ENCODE results near the gene CFL1. TPM values are rescaled to one million over a fixed set of nuclear protein-coding genes. Genes with fewer than 3 reads are reported as not detected.
A peak's percentile ranks its signal among the peaks of the same experiment; 100 is the strongest.

The CFL1 gene
- total and polyA plus RNA-seq, 2 experiments from 2014 or later: 974 to 2,660 TPM

GRCh38 chr11:65855927-65856363, 2.0 kb downstream of the CFL1 start:
- H3K27me3 ChIP-seq: no peaks in the 10 kb centered on the region
- H3K36me3 ChIP-seq: peaks cover 33% of the 10 kb centered on the region
- TF ChIP-seq CTCF (IDR thresholded peaks at IDR 0.05; ENCODE audit: low read depth, low read length): no peak
- peaks cover 7% of the 10 kb centered on the region for H3K4me1 ChIP-seq (ENCODE audit: low read depth)
- H3K9me3 ChIP-seq (ENCODE audit: low read depth): no peaks in the 10 kb centered on the region
- no peak overlapping the region for H3K27ac ChIP-seq
- DNase-seq (ENCODE audit: low read depth in 1 of 2, low spot score in 1 of 2): no peak
- no peak overlapping the region for H3K4me3 ChIP-seq

DNA sequence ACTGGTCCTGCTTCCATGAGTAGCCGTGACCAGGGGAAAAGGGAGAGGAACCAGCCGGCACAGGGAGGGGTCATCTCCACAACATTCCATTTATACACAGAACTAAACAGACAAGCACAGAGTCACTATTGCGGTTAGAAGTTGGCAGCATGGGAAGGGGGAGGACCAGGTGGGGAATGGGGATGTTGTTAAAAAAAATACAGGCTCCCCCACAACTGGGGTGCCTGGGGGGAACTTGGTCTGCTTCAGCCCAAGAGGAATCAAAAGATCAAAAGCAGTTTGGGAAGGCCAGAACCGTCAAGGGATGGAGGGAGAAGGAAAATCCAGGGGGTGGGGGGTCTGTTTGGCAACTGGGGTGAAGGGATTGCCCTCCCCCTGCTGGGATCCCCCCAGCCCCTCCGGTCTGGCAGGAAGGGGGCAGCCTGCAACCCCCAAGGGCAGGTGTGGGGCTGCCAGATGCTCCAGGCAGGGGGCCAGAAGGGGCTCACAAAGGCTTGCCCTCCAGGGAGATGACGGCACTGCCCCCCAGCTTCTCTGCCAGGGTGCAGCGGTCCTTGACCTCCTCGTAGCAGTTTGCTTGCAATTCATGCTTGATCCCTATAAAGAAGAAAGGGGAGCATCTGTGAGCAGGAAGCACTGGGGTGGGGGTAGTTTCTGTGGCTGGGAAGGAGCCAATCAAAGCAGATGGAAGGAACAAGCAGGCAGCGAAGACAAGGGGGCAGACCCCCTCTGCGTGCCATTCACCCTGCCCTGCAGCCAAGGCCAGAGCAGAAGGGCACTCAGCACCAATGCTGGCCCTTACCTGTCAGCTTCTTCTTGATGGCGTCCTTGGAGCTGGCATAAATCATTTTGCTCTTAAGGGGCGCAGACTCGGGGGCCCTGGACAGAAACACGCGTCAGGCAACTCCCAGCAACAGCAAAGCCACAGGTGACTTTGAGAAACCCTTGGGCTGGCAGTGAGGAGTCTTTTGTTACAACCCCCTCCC, 2.8 kb downstream of the CFL1 start:
- Histone ChIP-seq H3K9me3 (ENCODE audit: low read depth) (no peaks in the 10 kb centered on the region), H3K4me3 (no peak overlapping the region), H3K4me1 (ENCODE audit: low read depth) (peaks cover 7% of the 10 kb centered on the region), H3K27ac (no peak overlapping the region), H3K27me3 (no peaks in the 10 kb centered on the region), H3K36me3 (peaks cover 33% of the 10 kb centered on the region)
- no peak for TF ChIP-seq CTCF (IDR thresholded peaks at IDR 0.05; ENCODE audit: low read depth, low read length)
- no peak for DNase-seq (ENCODE audit: low read depth in 1 of 2, low spot score in 1 of 2)

DNA sequence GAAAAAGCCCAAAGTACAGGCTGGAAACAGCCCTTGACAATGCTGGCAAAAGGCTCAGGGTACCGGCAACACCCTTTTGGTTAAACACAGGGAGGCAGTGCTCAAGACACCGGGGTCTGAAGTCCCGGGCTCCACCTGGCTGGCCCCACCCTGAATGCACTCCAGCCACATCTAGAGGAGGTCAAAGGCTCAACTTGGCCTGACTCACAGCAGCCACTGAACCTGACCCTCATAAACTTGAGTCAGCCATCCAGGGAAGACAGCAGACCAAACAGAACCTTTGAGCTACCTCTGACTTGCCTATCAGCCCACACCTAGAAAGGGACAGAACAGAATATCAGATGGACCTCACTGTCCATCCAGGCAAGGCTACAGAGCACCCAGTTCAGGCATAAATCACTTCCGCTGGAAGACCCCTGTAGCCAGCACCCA, 3.8 kb downstream of the CFL1 start:
- peaks cover 5% of the 10 kb centered on the region for H3K4me1 ChIP-seq (ENCODE audit: low read depth)
- peaks cover 33% of the 10 kb centered on the region for H3K36me3 ChIP-seq
- TF ChIP-seq CTCF (IDR thresholded peaks at IDR 0.05; ENCODE audit: low read depth, low read length): no peak
- no peaks in the 10 kb centered on the region for H3K9me3 ChIP-seq (ENCODE audit: low read depth)
- H3K27ac ChIP-seq: no peak overlapping the region
- H3K4me3 ChIP-seq: no peak overlapping the region
- no peak for DNase-seq (ENCODE audit: low read depth in 1 of 2, low spot score in 1 of 2)
- H3K27me3 ChIP-seq: no peaks in the 10 kb centered on the region

- TF ChIP-seq CTCF (IDR thresholded peaks at IDR 0.05; ENCODE audit: low read depth, low read length): peak; percentile 10
- Histone ChIP-seq H3K27me3 (no peaks in the 10 kb centered on the region), H3K4me3 (no peak overlapping the region), H3K36me3 (peaks cover 33% of the 10 kb centered on the region), H3K27ac (no peak overlapping the region), H3K9me3 (ENCODE audit: low read depth) (no peaks in the 10 kb centered on the region), H3K4me1 (ENCODE audit: low read depth) (peaks cover 5% of the 10 kb centered on the region)
- DNase-seq (ENCODE audit: low read depth in 1 of 2, low spot score in 1 of 2): no peak
These were observed 4.6 kb downstream of the CFL1 start for GRCh38 chr11:65853246-65853979.

DNA sequence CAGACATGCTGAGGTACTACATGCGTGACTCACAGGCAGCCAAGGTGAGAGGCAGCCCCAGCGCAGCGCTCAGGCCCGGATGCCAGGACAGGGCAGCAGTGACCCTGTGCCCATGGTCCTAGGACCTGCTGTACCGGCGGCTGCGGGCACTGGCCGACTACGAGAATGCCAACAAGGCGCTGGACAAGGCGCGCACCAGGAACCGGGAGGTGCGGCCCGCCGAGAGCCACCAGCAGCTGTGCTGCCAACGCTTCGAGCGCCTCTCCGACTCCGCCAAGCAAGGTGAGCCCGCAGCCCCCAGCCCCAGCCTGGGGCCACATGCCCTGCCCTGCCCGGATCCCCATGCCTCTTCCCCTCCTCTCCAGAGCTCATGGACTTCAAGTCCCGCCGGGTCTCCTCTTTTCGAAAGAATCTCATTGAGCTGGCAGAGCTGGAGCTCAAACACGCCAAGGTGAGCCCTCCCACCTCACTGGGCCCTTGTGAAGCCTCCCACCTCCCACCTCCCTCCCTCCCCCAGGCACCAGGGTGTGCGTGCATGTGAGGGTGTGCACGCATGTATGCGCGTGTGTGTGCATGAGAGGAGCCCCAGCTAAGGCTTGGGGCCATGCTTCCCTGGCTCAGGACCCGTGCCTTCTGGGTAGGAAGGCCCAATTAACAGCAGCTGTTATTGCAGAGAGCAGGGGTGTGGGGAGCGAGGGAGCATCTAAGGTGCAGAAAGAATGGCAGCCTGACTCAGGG, 5.3 kb downstream of the CFL1 start:
- Histone ChIP-seq H3K27ac (peak overlapping the region; percentile 14), H3K36me3 (peaks cover 33% of the 10 kb centered on the region), H3K9me3 (ENCODE audit: low read depth) (no peaks in the 10 kb centered on the region), H3K4me1 (ENCODE audit: low read depth) (peaks cover 5% of the 10 kb centered on the region), H3K27me3 (no peaks in the 10 kb centered on the region), H3K4me3 (no peak overlapping the region)
- TF ChIP-seq CTCF (IDR thresholded peaks at IDR 0.05; ENCODE audit: low read depth, low read length): no peak
- DNase-seq (ENCODE audit: low read depth in 1 of 2, low spot score in 1 of 2): no peak

Data from cardiac muscle cell (in vitro differentiated cells and primary cell).